ENCODE measurements around the gene DOK3.

DNA sequence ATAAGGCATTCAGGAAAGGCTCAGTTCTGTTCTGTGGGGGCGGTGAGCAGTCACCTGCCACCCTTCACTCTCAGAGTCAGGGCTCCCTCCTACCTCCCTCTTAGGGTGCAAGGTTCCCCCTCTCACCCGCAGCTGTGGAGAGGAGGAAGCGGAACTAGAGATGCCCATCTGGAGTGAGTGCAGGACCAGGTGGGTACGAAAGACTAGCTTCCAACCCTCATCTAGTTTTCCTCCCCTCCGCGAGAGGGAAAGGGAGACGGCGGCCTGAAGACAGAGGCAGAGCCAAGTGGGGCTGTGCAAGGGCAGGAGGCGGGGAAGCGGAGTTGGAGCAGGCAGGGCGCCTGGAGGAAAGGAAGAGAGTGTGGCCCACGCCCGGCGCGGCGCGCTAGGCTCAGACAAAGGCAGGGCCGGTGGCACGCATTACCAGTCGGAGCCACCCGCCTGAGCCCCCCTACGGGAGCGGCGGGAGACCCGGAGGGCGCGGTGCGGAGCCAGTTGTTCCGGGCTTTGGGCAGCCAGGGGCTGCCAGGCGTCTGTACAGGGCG, 55.7 kb downstream of the DOK3 start:
- TF ChIP-seq, protein P1, sequence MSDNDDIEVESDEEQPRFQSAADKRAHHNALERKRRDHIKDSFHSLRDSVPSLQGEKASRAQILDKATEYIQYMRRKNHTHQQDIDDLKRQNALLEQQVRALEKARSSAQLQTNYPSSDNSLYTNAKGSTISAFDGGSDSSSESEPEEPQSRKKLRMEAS (IDR thresholded peaks at IDR 0.05; ENCODE audit: insufficient read depth, insufficient read length), result no peak
- no peak for TF ChIP-seq CTCF (IDR thresholded peaks at IDR 0.05; ENCODE audit: extremely low read depth in 1 of 2, insufficient read depth in 1 of 2, low read depth in 1 of 2, low read length in 2 of 2)
